MCF 10A (cell line): Measurements from ENCODE around the gene FIGLA. TPM values are rescaled to one million over a fixed set of nuclear protein-coding genes. Genes with fewer than 3 reads are reported as not detected.

ENCODE experiments used
- BruUV-seq: library from RNA; stranded (reverse); fragments of 400-500 nt; replicated peaks from 2 replicates; lab custom pipeline; 2021; lab: Mats Ljungman, UMichigan
- CTCF ChIA-PET: fragments of 300-600 bp; sonication (Branson Sonifier 250); formaldehyde crosslinking; extraction: SDS; loops from one replicate; lab custom pipeline; 2021; ENCODE audit warnings: antibody characterized with exemption, inconsistent platforms; lab: Yijun Ruan, JAX
- POLR2A ChIA-PET: fragments of 300-600, 350-650 bp; sonication (Branson Sonifier 250); formaldehyde crosslinking; extraction: SDS; loops from one replicate; lab custom pipeline; 2020; ENCODE audit warnings: antibody characterized with exemption, inconsistent platforms; lab: Yijun Ruan, JAX
- DNase-seq: peaks from one replicate; pipeline ENCODE4 v3.0.0-alpha.2; 2018; ENCODE audit not compliant: unreplicated experiment
- H3K27ac Mint-ChIP-seq: one replicate; pipeline ENCODE4 v1.8.0; 2022; ENCODE audit warnings: mild to moderate bottlenecking, low read depth, mixed read lengths; ENCODE audit not compliant: unreplicated experiment
- H3K27me3 Mint-ChIP-seq: one replicate; pipeline ENCODE4 v1.8.0; 2022; ENCODE audit warnings: mixed read lengths; ENCODE audit not compliant: insufficient read depth, unreplicated experiment
- H3K36me3 Mint-ChIP-seq: one replicate; pipeline ENCODE4 v1.8.0; 2022; ENCODE audit warnings: mild to moderate bottlenecking, moderate library complexity, mixed read lengths; ENCODE audit not compliant: insufficient read depth, unreplicated experiment
- H3K4me1 Mint-ChIP-seq: one replicate; pipeline ENCODE4 v1.8.0; 2022; ENCODE audit warnings: mixed read lengths; ENCODE audit not compliant: insufficient read depth, unreplicated experiment
- H3K4me3 Mint-ChIP-seq: one replicate; pipeline ENCODE4 v1.8.0; 2022; ENCODE audit warnings: mild to moderate bottlenecking, moderate library complexity, mixed read lengths; ENCODE audit not compliant: unreplicated experiment
- H3K9me3 Mint-ChIP-seq: one replicate; pipeline ENCODE4 v1.8.0; 2022; ENCODE audit warnings: mixed read lengths; ENCODE audit not compliant: unreplicated experiment
- CTCF ChIP-seq: fragments of 200-600 bp; IDR thresholded peaks from one replicate; pipeline ENCODE4 v1.8.0; 2022; ENCODE audit warnings: antibody characterized with exemption, mild to moderate bottlenecking; ENCODE audit not compliant: unreplicated experiment
- intact Hi-C: fragments of 100-400 bp; cut with micrococcal nuclease; formaldehyde crosslinking; loops from 2 replicates; pipeline ENCODE4 v1.14.1; 2022
- total RNA-seq: library from RNA; stranded (reverse); gene quantifications from 2 replicates; pipeline ENCODE4 v1.2.3, GENCODE V29; 2022

The FIGLA gene
- total RNA-seq, 1 experiment from 2014 or later, result not detected

DNA sequence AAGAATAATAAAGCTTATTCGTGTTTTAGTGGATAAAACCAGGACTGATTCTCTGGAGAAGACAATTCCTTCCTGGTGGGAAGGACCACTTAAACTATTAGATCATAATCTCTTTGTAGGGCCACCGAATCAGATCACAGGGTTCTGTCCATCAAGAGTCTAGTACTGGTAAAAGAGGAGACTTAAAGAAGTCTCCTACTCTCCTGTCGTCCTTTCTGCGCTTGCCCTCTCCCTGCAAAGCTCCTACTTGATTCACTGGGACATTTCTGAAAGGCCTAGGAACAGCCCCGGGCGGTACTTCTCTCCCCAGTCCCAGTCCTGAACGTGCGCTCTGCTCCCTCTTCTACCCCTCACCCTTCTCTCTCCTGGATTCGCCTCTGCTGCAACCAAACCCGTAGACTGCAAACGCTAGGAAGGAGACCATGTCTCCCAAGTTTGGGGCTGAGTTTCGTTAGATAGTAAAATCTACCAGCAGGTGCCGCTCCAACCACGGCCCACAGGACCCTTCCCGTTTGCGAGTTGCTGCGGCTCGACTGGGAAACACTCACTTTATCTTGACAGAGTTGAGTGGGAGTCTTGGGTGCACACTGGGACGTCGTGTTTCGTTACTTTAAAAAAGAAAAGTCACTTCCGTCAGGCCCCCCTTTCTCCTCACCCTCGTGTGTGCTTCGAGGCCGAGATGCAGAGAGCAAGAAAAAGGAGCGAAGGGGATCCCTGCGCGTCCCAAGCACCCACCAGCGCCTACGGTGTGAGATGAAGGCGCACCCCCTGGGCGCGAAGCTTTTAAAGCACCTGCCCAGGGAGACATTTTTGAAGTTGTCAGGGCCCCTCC, 923 bp downstream of the FIGLA start:
- peak; percentile 63 for DNase-seq

DNA sequence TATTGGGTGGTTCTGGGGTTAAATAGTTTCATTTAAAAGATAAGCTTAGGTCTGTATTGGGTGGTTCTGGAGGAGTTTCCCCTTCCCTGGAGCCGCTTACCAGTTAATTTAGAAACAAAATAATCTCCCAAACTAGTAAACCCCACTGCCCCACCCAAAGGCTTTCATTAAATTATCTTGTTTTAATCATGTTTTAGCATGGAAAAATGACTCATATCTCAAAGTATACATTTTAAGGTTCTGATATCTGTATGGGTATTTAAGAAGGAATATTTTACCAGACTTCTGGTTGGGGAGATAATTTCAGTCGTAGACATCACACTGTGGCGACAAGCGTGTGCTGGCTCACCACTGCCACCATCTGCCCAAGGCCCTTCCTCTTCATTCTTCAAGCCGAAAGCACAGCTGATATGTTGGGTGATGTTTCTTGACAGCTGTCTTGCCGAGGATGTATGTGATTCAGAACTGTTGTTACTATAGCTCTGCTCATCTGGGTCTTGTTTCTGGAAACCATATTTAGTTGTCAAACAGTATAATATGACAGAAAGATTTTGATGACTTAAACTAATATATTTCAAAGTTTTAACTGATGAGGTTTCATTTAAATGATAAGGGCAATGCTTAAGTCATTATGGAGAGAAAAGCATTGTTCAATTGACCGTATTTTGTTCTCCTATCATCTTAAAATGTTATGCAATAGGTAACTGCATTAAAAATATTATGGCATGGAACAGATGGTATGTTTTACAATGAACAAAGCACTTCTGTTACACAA, 5.1 kb downstream of the FIGLA start:
- no TSS peak for BruUV-seq
- CTCF ChIA-PET, result interaction anchor here (0.6 to 3.0 kb wide), 19 partner anchors 9 to 483 kb away, joined by 3 to 16 read pairs (median 4); partner anchors contain the start of gene FAM136A
- H3K4me3 Mint-ChIP-seq, result no peak overlapping the region
- no peak overlapping the region for H3K27ac Mint-ChIP-seq
- intact Hi-C loops, result loop anchor here (1.0 kb wide), 3 partner anchors 98 to 481 kb away; no protein-coding TSS in a partner anchor
- peaks cover 6% of the 10 kb centered on the region for H3K4me1 Mint-ChIP-seq
- no peaks in the 10 kb centered on the region for H3K9me3 Mint-ChIP-seq
- H3K27me3 Mint-ChIP-seq, result peaks cover 29% of the 10 kb centered on the region
- TF ChIP-seq CTCF, result peak; percentile 51
- no peaks in the 10 kb centered on the region for H3K36me3 Mint-ChIP-seq
- POLR2A ChIA-PET, result interaction anchor here (0.6 to 1.2 kb wide), 3 partner anchors 129 to 481 kb away, joined by 3 read pairs; no protein-coding TSS in a partner anchor
- peak; percentile 64 for DNase-seq

More for the DNA sequence above, 923 bp downstream of the FIGLA start:
- intact Hi-C loops, result loop anchor here (1.0 kb wide), 2 partner anchors 82 to 158 kb away; no protein-coding TSS in a partner anchor
- peak; percentile 53 for TF ChIP-seq CTCF
- peaks cover 56% of the 10 kb centered on the region for H3K27me3 Mint-ChIP-seq
- no peaks in the 10 kb centered on the region for H3K9me3 Mint-ChIP-seq
- CTCF ChIA-PET, result interaction anchor here (0.6 to 2.0 kb wide), 22 partner anchors 9 to 485 kb away, joined by 3 to 13 read pairs (median 4); no protein-coding TSS in a partner anchor
- BruUV-seq, result no TSS peak
- POLR2A ChIA-PET, result interaction anchor here (0.6 kb wide), 1 partner anchor 62 kb away, joined by 3 read pairs; no protein-coding TSS in a partner anchor
- H3K27ac Mint-ChIP-seq, result no peak overlapping the region
- H3K4me3 Mint-ChIP-seq, result peak overlapping the region; percentile 52
- no peaks in the 10 kb centered on the region for H3K36me3 Mint-ChIP-seq
- H3K4me1 Mint-ChIP-seq, result peaks cover 5% of the 10 kb centered on the region

DNA sequence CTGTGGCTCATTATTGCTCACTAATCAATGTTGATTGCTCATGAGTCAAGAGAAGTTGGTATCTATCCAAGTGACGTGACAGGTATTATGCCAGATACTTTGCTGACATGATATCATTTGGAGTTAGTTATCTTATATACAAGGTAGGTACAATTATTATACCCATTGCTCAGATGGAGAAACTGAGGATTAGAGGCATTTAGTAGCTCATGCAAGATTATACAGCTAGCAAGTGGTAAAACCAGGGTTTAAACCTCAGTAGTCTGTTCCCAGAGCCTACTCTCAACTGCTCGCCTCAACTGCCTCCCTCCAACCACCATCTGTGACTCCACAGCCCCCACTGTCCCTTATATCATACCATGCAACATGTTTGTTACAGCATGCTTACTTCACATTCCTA, 6.1 kb downstream of the FIGLA start:
- H3K4me1 Mint-ChIP-seq, result peaks cover 9% of the 10 kb centered on the region
- no peak for TF ChIP-seq CTCF
- CTCF ChIA-PET, result interaction anchor here (0.6 to 3.0 kb wide), 13 partner anchors 10 to 482 kb away, joined by 3 to 16 read pairs (median 4); partner anchors contain the start of gene FAM136A
- intact Hi-C loops, result no loop called here
- no peaks in the 10 kb centered on the region for H3K36me3 Mint-ChIP-seq
- POLR2A ChIA-PET, result no interaction called here
- no peak for DNase-seq
- no peak overlapping the region for H3K4me3 Mint-ChIP-seq
- peaks cover 23% of the 10 kb centered on the region for H3K27me3 Mint-ChIP-seq
- no peak overlapping the region for H3K27ac Mint-ChIP-seq
- BruUV-seq, result no TSS peak
- H3K9me3 Mint-ChIP-seq, result no peaks in the 10 kb centered on the region
